ENCODE data around the gene PDGFA. TPM values are rescaled to one million over a fixed set of nuclear protein-coding genes. Genes with fewer than 3 reads are reported as not detected.
A peak's percentile ranks its signal among the peaks of the same experiment; 100 is the strongest.

Gene PDGFA
- total RNA-seq, 1 experiment from 2014 or later: 129 TPM

DNA sequence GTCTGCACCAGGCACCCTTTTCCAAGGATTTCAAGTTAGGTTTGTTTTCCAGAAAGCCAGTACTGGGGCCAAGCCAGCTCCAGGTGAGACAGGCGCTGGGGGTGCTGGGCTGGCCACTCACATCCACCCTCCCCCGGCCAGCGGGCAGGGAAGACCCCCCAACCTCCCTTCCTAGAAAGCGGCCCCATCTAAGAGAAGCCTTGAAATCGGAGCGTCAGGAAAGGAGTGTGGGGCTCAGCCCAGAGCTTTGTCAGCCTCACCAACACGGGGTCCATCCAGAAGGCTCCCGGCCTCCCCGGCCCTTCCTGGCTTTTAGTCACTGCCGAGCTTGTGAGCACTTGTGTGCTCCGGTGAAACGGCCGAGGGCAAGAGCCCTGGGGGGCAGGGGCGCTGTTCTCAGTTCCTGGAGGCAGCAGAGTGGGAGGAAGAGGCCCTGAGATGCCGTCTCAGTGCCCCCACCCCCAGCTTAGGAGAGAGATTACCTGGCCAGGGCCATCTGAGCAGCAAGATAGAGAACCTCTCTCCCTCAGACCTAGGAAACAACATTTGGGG lies 39.6 kb downstream of the PDGFA start (continued):
- no peak for TF ChIP-seq MYBL2 (CRISPR knock-in tag; IDR thresholded peaks at IDR 0.05)

DNA sequence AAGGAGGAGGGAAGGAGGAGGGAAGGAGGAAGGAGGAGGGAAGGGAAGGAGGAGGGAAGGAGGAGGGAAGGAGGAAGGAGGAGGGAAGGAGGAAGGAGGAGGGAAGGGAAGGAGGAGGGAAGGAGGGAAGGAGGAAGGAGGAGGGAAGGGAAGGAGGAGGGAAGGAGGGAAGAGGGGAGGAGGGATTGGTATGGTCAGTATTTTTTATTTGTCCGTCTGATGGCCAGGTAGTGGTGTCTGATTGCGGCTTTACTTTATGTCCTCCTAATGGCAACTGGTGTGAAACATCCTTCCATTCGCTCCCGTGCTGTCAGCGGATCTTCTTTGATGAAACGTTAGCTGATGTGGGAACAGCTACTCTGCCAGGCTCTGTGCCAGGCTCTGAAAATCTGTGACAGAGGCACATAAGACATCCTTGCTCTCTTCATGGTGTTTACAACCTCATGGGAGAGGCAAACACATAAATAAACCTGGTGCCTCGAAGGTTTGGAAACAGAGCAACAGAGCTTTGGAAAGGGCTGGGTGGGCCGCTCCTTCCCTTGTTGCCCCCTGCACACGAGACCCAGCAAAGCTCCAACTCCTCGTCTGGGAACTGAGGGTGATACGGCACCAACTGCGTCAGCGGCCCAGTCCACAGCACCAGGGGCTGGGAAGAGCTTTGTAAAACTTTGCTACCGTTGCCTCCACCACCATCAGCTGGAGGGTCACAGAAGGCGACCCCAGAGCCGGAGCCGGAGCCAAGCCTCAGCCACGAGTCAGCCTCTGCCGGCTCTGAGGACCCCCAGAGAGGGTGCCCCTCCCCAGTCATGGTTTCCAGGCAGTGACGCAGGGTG lies 40.3 kb downstream of the PDGFA start:
- ATAC-seq: no peak
- ChIA-PET CTCF (interaction anchor here (0.7 to 1.2 kb wide), 3 partner anchors 19 to 644 kb away, joined by 3 to 7 read pairs (median 3); no protein-coding TSS in a partner anchor), POLR2A (no interaction called here)
- no peak overlapping the region for H3K27ac Mint-ChIP-seq
- peaks cover 14% of the 10 kb centered on the region for H3K4me1 Mint-ChIP-seq
- DNase-seq (ENCODE audit: low spot score): peak; percentile 9
- H3K4me3 Mint-ChIP-seq: no peak overlapping the region
- peaks cover 4% of the 10 kb centered on the region; the same call in 1 of the 2 replicates for H3K27me3 Mint-ChIP-seq (ENCODE audit: low read depth)
- peaks cover 2% of the 10 kb centered on the region; the same call in 1 of the 2 replicates for H3K36me3 Mint-ChIP-seq
- peaks cover 18% of the 10 kb centered on the region for H3K9me3 Mint-ChIP-seq
- TF ChIP-seq NR1H2 (CRISPR knock-in tag; IDR thresholded peaks at IDR 0.05) (no peak), NFYB (CRISPR knock-in tag; conservative IDR thresholded peaks at IDR 0.05; ENCODE audit: low read depth) (no peak), ETV6 (CRISPR knock-in tag; IDR thresholded peaks at IDR 0.05) (no peak), GRHL2 (CRISPR knock-in tag; IDR thresholded peaks at IDR 0.05; ENCODE audit: insufficient replicate concordance, severe bottlenecking) (no peak), PRRX2 (CRISPR knock-in tag; IDR thresholded peaks at IDR 0.05) (no peak), ESRRA (CRISPR knock-in tag; IDR thresholded peaks at IDR 0.05; ENCODE audit: borderline replicate concordance) (no peak), SOX15 (CRISPR knock-in tag; IDR thresholded peaks at IDR 0.05) (no peak)
- TF ChIP-seq, protein P1, sequence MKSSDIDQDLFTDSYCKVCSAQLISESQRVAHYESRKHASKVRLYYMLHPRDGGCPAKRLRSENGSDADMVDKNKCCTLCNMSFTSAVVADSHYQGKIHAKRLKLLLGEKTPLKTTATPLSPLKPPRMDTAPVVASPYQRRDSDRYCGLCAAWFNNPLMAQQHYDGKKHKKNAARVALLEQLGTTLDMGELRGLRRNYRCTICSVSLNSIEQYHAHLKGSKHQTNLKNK (CRISPR knock-in tag; IDR thresholded peaks at IDR 0.05): no peak
- TF ChIP-seq, protein P2, sequence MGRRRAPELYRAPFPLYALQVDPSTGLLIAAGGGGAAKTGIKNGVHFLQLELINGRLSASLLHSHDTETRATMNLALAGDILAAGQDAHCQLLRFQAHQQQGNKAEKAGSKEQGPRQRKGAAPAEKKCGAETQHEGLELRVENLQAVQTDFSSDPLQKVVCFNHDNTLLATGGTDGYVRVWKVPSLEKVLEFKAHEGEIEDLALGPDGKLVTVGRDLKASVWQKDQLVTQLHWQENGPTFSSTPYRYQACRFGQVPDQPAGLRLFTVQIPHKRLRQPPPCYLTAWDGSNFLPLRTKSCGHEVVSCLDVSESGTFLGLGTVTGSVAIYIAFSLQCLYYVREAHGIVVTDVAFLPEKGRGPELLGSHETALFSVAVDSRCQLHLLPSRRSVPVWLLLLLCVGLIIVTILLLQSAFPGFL (CRISPR knock-in tag; IDR thresholded peaks at IDR 0.05; ENCODE audit: borderline replicate concordance): no peak
- TF ChIP-seq, protein P3, sequence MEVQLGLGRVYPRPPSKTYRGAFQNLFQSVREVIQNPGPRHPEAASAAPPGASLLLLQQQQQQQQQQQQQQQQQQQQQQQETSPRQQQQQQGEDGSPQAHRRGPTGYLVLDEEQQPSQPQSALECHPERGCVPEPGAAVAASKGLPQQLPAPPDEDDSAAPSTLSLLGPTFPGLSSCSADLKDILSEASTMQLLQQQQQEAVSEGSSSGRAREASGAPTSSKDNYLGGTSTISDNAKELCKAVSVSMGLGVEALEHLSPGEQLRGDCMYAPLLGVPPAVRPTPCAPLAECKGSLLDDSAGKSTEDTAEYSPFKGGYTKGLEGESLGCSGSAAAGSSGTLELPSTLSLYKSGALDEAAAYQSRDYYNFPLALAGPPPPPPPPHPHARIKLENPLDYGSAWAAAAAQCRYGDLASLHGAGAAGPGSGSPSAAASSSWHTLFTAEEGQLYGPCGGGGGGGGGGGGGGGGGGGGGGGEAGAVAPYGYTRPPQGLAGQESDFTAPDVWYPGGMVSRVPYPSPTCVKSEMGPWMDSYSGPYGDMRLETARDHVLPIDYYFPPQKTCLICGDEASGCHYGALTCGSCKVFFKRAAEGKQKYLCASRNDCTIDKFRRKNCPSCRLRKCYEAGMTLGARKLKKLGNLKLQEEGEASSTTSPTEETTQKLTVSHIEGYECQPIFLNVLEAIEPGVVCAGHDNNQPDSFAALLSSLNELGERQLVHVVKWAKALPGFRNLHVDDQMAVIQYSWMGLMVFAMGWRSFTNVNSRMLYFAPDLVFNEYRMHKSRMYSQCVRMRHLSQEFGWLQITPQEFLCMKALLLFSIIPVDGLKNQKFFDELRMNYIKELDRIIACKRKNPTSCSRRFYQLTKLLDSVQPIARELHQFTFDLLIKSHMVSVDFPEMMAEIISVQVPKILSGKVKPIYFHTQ (CRISPR knock-in tag; IDR thresholded peaks at IDR 0.05): no peak
- TF ChIP-seq, protein P4, sequence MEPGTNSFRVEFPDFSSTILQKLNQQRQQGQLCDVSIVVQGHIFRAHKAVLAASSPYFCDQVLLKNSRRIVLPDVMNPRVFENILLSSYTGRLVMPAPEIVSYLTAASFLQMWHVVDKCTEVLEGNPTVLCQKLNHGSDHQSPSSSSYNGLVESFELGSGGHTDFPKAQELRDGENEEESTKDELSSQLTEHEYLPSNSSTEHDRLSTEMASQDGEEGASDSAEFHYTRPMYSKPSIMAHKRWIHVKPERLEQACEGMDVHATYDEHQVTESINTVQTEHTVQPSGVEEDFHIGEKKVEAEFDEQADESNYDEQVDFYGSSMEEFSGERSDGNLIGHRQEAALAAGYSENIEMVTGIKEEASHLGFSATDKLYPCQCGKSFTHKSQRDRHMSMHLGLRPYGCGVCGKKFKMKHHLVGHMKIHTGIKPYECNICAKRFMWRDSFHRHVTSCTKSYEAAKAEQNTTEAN (CRISPR knock-in tag; IDR thresholded peaks at IDR 0.05): no peak
- TF ChIP-seq, protein P5, sequence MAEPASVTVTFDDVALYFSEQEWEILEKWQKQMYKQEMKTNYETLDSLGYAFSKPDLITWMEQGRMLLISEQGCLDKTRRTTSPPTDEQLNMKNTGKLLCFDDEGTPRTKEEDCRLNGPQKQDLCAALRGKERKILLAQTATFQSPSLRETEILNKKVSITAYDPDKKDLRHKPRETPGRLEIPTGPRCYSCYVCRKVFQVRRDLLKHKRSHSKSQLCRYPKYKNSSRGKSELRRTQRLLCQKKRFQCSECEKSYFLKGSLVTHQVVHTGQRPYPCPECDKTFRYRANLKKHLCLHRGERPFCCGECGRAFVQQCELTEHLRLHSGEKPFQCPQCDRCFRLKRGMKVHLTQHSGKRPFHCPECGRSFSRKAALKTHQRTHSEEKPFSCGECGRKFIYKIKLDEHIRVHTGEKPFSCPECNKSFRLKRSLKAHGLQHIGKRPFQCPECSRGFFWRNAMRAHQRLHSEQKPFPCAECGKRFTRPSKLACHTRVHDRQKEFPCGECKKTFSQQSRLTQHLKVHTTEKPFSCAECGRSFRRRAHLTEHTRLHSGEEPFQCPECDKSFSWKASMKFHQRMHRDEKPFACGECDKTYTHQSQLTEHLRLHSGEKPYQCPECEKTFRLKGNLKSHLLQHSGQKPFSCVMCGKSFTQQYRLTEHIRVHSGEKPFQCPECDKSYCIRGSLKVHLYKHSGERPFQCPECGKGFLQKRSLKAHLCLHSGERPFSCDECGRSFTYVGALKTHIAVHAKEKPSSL (CRISPR knock-in tag; conservative IDR thresholded peaks at IDR 0.05): no peak
- TF ChIP-seq, protein P6, sequence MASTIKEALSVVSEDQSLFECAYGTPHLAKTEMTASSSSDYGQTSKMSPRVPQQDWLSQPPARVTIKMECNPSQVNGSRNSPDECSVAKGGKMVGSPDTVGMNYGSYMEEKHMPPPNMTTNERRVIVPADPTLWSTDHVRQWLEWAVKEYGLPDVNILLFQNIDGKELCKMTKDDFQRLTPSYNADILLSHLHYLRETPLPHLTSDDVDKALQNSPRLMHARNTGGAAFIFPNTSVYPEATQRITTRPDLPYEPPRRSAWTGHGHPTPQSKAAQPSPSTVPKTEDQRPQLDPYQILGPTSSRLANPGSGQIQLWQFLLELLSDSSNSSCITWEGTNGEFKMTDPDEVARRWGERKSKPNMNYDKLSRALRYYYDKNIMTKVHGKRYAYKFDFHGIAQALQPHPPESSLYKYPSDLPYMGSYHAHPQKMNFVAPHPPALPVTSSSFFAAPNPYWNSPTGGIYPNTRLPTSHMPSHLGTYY (CRISPR knock-in tag; IDR thresholded peaks at IDR 0.05): no peak
- TF ChIP-seq, protein P7, sequence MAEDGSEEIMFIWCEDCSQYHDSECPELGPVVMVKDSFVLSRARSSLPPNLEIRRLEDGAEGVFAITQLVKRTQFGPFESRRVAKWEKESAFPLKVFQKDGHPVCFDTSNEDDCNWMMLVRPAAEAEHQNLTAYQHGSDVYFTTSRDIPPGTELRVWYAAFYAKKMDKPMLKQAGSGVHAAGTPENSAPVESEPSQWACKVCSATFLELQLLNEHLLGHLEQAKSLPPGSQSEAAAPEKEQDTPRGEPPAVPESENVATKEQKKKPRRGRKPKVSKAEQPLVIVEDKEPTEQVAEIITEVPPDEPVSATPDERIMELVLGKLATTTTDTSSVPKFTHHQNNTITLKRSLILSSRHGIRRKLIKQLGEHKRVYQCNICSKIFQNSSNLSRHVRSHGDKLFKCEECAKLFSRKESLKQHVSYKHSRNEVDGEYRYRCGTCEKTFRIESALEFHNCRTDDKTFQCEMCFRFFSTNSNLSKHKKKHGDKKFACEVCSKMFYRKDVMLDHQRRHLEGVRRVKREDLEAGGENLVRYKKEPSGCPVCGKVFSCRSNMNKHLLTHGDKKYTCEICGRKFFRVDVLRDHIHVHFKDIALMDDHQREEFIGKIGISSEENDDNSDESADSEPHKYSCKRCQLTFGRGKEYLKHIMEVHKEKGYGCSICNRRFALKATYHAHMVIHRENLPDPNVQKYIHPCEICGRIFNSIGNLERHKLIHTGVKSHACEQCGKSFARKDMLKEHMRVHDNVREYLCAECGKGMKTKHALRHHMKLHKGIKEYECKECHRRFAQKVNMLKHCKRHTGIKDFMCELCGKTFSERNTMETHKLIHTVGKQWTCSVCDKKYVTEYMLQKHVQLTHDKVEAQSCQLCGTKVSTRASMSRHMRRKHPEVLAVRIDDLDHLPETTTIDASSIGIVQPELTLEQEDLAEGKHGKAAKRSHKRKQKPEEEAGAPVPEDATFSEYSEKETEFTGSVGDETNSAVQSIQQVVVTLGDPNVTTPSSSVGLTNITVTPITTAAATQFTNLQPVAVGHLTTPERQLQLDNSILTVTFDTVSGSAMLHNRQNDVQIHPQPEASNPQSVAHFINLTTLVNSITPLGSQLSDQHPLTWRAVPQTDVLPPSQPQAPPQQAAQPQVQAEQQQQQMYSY (CRISPR knock-in tag; IDR thresholded peaks at IDR 0.05): no peak
- TF ChIP-seq, protein P8, sequence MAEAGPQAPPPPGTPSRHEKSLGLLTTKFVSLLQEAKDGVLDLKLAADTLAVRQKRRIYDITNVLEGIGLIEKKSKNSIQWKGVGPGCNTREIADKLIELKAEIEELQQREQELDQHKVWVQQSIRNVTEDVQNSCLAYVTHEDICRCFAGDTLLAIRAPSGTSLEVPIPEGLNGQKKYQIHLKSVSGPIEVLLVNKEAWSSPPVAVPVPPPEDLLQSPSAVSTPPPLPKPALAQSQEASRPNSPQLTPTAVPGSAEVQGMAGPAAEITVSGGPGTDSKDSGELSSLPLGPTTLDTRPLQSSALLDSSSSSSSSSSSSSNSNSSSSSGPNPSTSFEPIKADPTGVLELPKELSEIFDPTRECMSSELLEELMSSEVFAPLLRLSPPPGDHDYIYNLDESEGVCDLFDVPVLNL (CRISPR knock-in tag; IDR thresholded peaks at IDR 0.05; ENCODE audit: borderline replicate concordance, low read depth): no peak
- TF ChIP-seq, protein P9, sequence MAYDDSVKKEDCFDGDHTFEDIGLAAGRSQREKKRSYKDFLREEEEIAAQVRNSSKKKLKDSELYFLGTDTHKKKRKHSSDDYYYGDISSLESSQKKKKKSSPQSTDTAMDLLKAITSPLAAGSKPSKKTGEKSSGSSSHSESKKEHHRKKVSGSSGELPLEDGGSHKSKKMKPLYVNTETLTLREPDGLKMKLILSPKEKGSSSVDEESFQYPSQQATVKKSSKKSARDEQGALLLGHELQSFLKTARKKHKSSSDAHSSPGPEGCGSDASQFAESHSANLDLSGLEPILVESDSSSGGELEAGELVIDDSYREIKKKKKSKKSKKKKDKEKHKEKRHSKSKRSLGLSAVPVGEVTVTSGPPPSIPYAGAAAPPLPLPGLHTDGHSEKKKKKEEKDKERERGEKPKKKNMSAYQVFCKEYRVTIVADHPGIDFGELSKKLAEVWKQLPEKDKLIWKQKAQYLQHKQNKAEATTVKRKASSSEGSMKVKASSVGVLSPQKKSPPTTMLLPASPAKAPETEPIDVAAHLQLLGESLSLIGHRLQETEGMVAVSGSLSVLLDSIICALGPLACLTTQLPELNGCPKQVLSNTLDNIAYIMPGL (CRISPR knock-in tag; IDR thresholded peaks at IDR 0.05): no peak
